K562 (cell line): Measurements from ENCODE around the gene CBFA2T2. TPM values are rescaled to one million over a fixed set of nuclear protein-coding genes. Genes with fewer than 3 reads are reported as not detected.

Source experiments
- ATAC-seq: fragments of 200-7000 bp; cut with Tn5 transposase; 3 replicates; pipeline ENCODE4 v1.9.1; 2020; ENCODE audit warnings: moderate library complexity
- BruUV-seq: library from RNA; stranded (reverse); fragments of 400-500 nt; replicated peaks from 2 replicates; lab custom pipeline; 2021; lab: Mats Ljungman, UMichigan
- CTCF ChIA-PET: fragments of 300-600 bp; formaldehyde crosslinking; extraction: SDS; loops from one replicate; lab custom pipeline; 2021; ENCODE audit warnings: low intra/inter-chr PET ratio; lab: Yijun Ruan, JAX
- POLR2A ChIA-PET: fragments of 300-600, 350-650 bp; sonication (Branson Sonifier 250); formaldehyde crosslinking; extraction: SDS; loops from one replicate; lab custom pipeline; 2021; ENCODE audit warnings: antibody characterized with exemption, inconsistent platforms; lab: Yijun Ruan, JAX
- DNase-seq, 4 experiments: peaks; one replicate each; pipeline versions ENCODE4 v3.0.0 to v3.0.0-alpha.2; 2011 to 2018; ENCODE audit warnings: low spot score in 3 of 4, mixed read lengths in 3 of 4; ENCODE audit errors: extremely low read depth in 1 of 4
- FAIRE-seq: peaks from 2 replicates; lab custom pipeline; 2011; peaks lifted over from hg19 to GRCh38; lab: Jason Lieb, UNC
- H2AFZ ChIP-seq: 2 replicates; pipeline ENCODE4 v1.6.0; 2011; ENCODE audit warnings: low read depth, low read length, control low read depth, inconsistent platforms
- H3K27ac ChIP-seq: fragments of 200-600 bp; 3 replicates; pipeline ENCODE4 v1.8.0; 2011; ENCODE audit warnings: low read depth, mild to moderate bottlenecking, control low read depth, inconsistent platforms, low read length, moderate library complexity, mixed read lengths; ENCODE audit errors: extremely low read depth
- H3K27me3 ChIP-seq, 2 experiments: fragments of 300-600 bp in 1 of 2; 2 replicates in 1 of 2; 3 replicates in 1 of 2; pipeline versions ENCODE4 v1.6.0 to v1.8.0; 2011; ENCODE audit warnings: inconsistent platforms in 2 of 2, low read length in 2 of 2, mild to moderate bottlenecking in 1 of 2, mixed read lengths in 1 of 2, moderate library complexity in 1 of 2; ENCODE audit not compliant: control insufficient read depth in 2 of 2, insufficient read depth in 2 of 2
- H3K36me3 ChIP-seq: fragments of 300-600 bp; 3 replicates; pipeline ENCODE4 v1.8.0; 2011; ENCODE audit warnings: mild to moderate bottlenecking, low read length, inconsistent platforms; ENCODE audit not compliant: control insufficient read depth, insufficient read depth
- H3K4me1 ChIP-seq, 2 experiments: fragments of 200-600 bp in 1 of 2; replicated peaks in 1 of 2; 2 replicates in 1 of 2; 3 replicates in 1 of 2; pipeline versions ENCODE4 v1.5.1 to v1.8.0; 2011; ENCODE audit warnings: inconsistent platforms in 2 of 2, low read length in 2 of 2, mild to moderate bottlenecking in 1 of 2, mixed read lengths in 1 of 2, moderate library complexity in 1 of 2; ENCODE audit not compliant: control insufficient read depth in 2 of 2, insufficient read depth in 2 of 2
- H3K4me2 ChIP-seq: 2 replicates; pipeline ENCODE4 v1.6.1; 2011; ENCODE audit warnings: low read length, control low read depth, inconsistent platforms, mixed read lengths; ENCODE audit not compliant: insufficient read depth
- H3K4me3 ChIP-seq: fragments of 200-600 bp; sonication (generic), shearing (Covaris generic); 2 replicates; pipeline ENCODE4 v1.5.1; 2016; ENCODE audit warnings: control low read depth, inconsistent platforms
- H3K79me2 ChIP-seq: fragments of 200-600 bp; 3 replicates; pipeline ENCODE4 v1.8.0; 2011; ENCODE audit warnings: low read length, inconsistent platforms; ENCODE audit not compliant: control insufficient read depth, insufficient read depth
- H3K9ac ChIP-seq, 2 experiments: 2 replicates each; pipeline versions ENCODE4 v1.6.0 to v1.6.1; 2011; ENCODE audit warnings: low read depth in 2 of 2, low read length in 2 of 2, control low read depth in 1 of 2, inconsistent platforms in 1 of 2, mild to moderate bottlenecking in 1 of 2, mixed read lengths in 1 of 2; ENCODE audit not compliant: insufficient read depth in 1 of 2
- H3K9me1 ChIP-seq: one replicate; pipeline ENCODE4 v1.6.0; 2011; ENCODE audit warnings: inconsistent platforms, mild to moderate bottlenecking, low read length, moderate library complexity; ENCODE audit not compliant: control insufficient read depth, insufficient read depth
- H3K9me3 ChIP-seq: replicated peaks from 2 replicates; pipeline ENCODE4 v1.5.1; 2011; ENCODE audit warnings: low read depth, low read length, inconsistent platforms; ENCODE audit not compliant: control insufficient read depth, insufficient read depth
- H4K20me1 ChIP-seq: replicated peaks from 2 replicates; pipeline ENCODE4 v1.6.1; 2011; ENCODE audit warnings: low read length, inconsistent platforms, mixed read lengths; ENCODE audit not compliant: control insufficient read depth, insufficient read depth
- MYC ChIP-seq, 2 experiments: fragments of 250-450 bp in 1 of 2; sonication (Bioruptor Pico) in 1 of 2; IDR thresholded peaks; 2 replicates each; pipeline versions ENCODE4 v1.5.1 to v1.6.1; 2012 to 2021; ENCODE audit warnings: low read depth in 2 of 2, borderline replicate concordance in 1 of 2, improper control_type of control experiment in 1 of 2, low read length in 1 of 2, mild to moderate bottlenecking in 1 of 2, moderate library complexity in 1 of 2
- POLR2G ChIP-seq: fragments of 200-400 bp; formaldehyde crosslinking; IDR thresholded peaks from 2 replicates; pipeline ENCODE4 v1.6.1; 2017; ENCODE audit warnings: low read depth, mild to moderate bottlenecking, antibody characterized with exemption, low read length, moderate library complexity
- RBFOX2 ChIP-seq: fragments of 200-400 bp; formaldehyde crosslinking; IDR thresholded peaks from 2 replicates; pipeline ENCODE4 v1.6.1; 2017; ENCODE audit warnings: low read depth, mild to moderate bottlenecking, low read length, moderate library complexity
- SIX5 ChIP-seq, 2 experiments: IDR thresholded peaks; 2 replicates each; pipeline ENCODE4 v1.6.1; 2011; ENCODE audit warnings: low read length in 2 of 2, borderline replicate concordance in 1 of 2, low read depth in 1 of 2, mild to moderate bottlenecking in 1 of 2, moderate library complexity in 1 of 2; ENCODE audit not compliant: insufficient read depth in 1 of 2
- ZBTB33 ChIP-seq: sonication (generic); formaldehyde crosslinking; IDR thresholded peaks from 2 replicates; pipeline ENCODE4 v1.8.1; 2023; ENCODE audit warnings: mild to moderate bottlenecking, missing genetic modification reagents
- WGBS: fragments of 100-300 bp; shearing (Covaris generic); methylation state at CpG from one replicate; pipeline ENCODE4 v1.1.6; 2016; ENCODE audit warnings: low coverage, mixed read lengths; ENCODE audit not compliant: insufficient coverage; ENCODE audit errors: missing lambda C conversion rate; 5-methylcytosine and 5-hydroxymethylcytosine counted together
- in situ Hi-C: fragments of 300-500 bp; cut with MboI; formaldehyde crosslinking; loops from 4 replicates; pipeline ENCODE4 v1.15.0; 2018; ENCODE audit warnings: inconsistent platforms, mixed read lengths
- intact Hi-C: fragments of 100-400 bp; cut with micrococcal nuclease; formaldehyde crosslinking; loops from 2 replicates; pipeline ENCODE4 v1.14.2; 2022
- polyA plus RNA-seq, 8 experiments: library from polyadenylated mRNA; depleted of rRNA in 4 of 8; stranded (reverse) in 5 of 8; unstranded in 3 of 8; fragments of >200 nt; fragmentation: Nextera tagmentation in 2 of 8; fragmentation: Illumina TruSeq in 1 of 8; extraction: Ambion mirVana in 2 of 8; extraction: Trizol in 1 of 8; gene quantifications; 2 replicates each; pipeline versions ENCODE4 v1.2.1 to v1.2.3, GENCODE V29; 2011 to 2014; ENCODE audit warnings: inconsistent platforms in 1 of 8, missing spikeins in 1 of 8
- total RNA-seq, 7 experiments: library from RNA; depleted of rRNA in 6 of 7; stranded (reverse); fragments of >200 nt in 6 of 7; fragmentation: Illumina TruSeq in 2 of 7; extraction: Trizol in 2 of 7; gene quantifications; 2 replicates each; pipeline versions ENCODE4 v1.2.1 to v1.2.3, GENCODE V29; 2011 to 2021; ENCODE audit warnings: low replicate concordance in 1 of 7

CBFA2T2 gene
- total and polyA plus RNA-seq, 9 of the 15 experiments (the other 6 are each of a cell fraction or from before 2014, with no cell fraction given): 0.27 to 9.6 (median 5.8) TPM

- in situ Hi-C loops (loop anchor here (10.0 kb wide), 1 partner anchor 243 kb away; no protein-coding TSS in a partner anchor), intact Hi-C loops (no loop called here)
- H3K4me3 ChIP-seq: no peak overlapping the region
- no peaks in the 10 kb centered on the region for H3K27me3 ChIP-seq
- no peaks in the 10 kb centered on the region for H3K9me3 ChIP-seq
- H3K9me1 ChIP-seq: no peaks in the 10 kb centered on the region
- H3K36me3 ChIP-seq: peaks cover 55% of the 10 kb centered on the region; the same call in 2 of the 3 replicates
- peaks cover 5 to 43% of the 10 kb centered on the region in 2 experiments; a peak in 3 of 5 replicates for H3K4me1 ChIP-seq
- H3K9ac ChIP-seq: no peak overlapping the region; a peak in 1 of 4 replicates
- peaks cover 25% of the 10 kb centered on the region; the same call in 1 of the 2 replicates for H4K20me1 ChIP-seq
- H3K79me2 ChIP-seq: peaks cover 10% of the 10 kb centered on the region
- no peak overlapping the region for H3K4me2 ChIP-seq
- H3K27ac ChIP-seq: no peak overlapping the region
- BruUV-seq: no TSS peak
- no peak for DNase-seq
- TF ChIP-seq POLR2G (peak; percentile 66), RBFOX2 (peak; percentile 56), ZBTB33 (no peak), MYC (IDR thresholded peaks at IDR 0.05; ENCODE audit: low read depth, low read length) (no peak), MYC (CRISPR knock-in tag; IDR thresholded peaks at IDR 0.05; ENCODE audit: borderline replicate concordance, low read depth) (no peak), SIX5 (IDR thresholded peaks at IDR 0.05; ENCODE audit: borderline replicate concordance in 1 of 2, insufficient read depth in 1 of 2, low read depth in 1 of 2, low read length in 2 of 2) (no peak)
- no peak for ATAC-seq
- H2AFZ ChIP-seq: no peak overlapping the region
- FAIRE-seq: no peak
- WGBS: 98% methylated on average over 3 of the region's 12 CpGs
- ChIA-PET POLR2A (interaction anchor here (0.6 to 0.7 kb wide), 2 partner anchors 9 to 364 kb away, joined by 3 read pairs; partner anchors contain the start of gene ACTL10), CTCF (no interaction called here)
Measured at GRCh38 chr20:33657704-33658095, 167.8 kb downstream of the CBFA2T2 start.
